Measurements from ENCODE around the gene GAB4.

Gene GAB4

GRCh38 chr22:16987822-16988221, 20.2 kb downstream of the GAB4 start:
- Histone ChIP-seq H3K27ac (ENCODE audit: low read length) (no peak overlapping the region), H3K9me3 (replicated peaks; ENCODE audit: insufficient read depth, low read length) (no peaks in the 10 kb centered on the region), H3K4me1 (ENCODE audit: low read length) (no peaks in the 10 kb centered on the region), H3K36me3 (replicated peaks; ENCODE audit: insufficient read depth, low read length) (no peaks in the 10 kb centered on the region), H3K27me3 (replicated peaks; ENCODE audit: insufficient read depth, low read length) (no peaks in the 10 kb centered on the region), H3K4me3 (ENCODE audit: low read length) (no peak overlapping the region), H3K4me2 (ENCODE audit: low read depth, low read length) (no peak overlapping the region), H3K9me2 (replicated peaks; ENCODE audit: insufficient read depth, low read length) (no peaks in the 10 kb centered on the region), H2AFZ (ENCODE audit: low read length) (no peak overlapping the region), H4K20me1 (ENCODE audit: insufficient read depth, low read length) (no peaks in the 10 kb centered on the region), H3K9ac (ENCODE audit: low read length) (no peak overlapping the region), H3K79me2 (ENCODE audit: low read length) (no peaks in the 10 kb centered on the region), H3F3A (ENCODE audit: insufficient read depth, low read length) (no peaks in the 10 kb centered on the region)
- no peak for DNase-seq
- TF ChIP-seq CTCF (IDR thresholded peaks at IDR 0.05; ENCODE audit: low read length) (no peak), EZH2 (optimal IDR thresholded peaks at IDR 0.05; ENCODE audit: low read depth, low read length) (no peak)

GRCh38 chr22:16975155-16975885, 32.7 kb downstream of the GAB4 start:
- Histone ChIP-seq H3K9ac (ENCODE audit: low read length) (no peak overlapping the region), H3F3A (ENCODE audit: insufficient read depth, low read length) (no peaks in the 10 kb centered on the region), H3K4me2 (ENCODE audit: low read depth, low read length) (no peak overlapping the region), H3K4me3 (ENCODE audit: low read length) (no peak overlapping the region), H3K9me3 (replicated peaks; ENCODE audit: insufficient read depth, low read length) (no peaks in the 10 kb centered on the region), H3K27me3 (replicated peaks; ENCODE audit: insufficient read depth, low read length) (no peaks in the 10 kb centered on the region), H2AFZ (ENCODE audit: low read length) (no peak overlapping the region), H3K27ac (ENCODE audit: low read length) (no peak overlapping the region), H4K20me1 (ENCODE audit: insufficient read depth, low read length) (no peaks in the 10 kb centered on the region), H3K79me2 (ENCODE audit: low read length) (no peaks in the 10 kb centered on the region), H3K9me2 (replicated peaks; ENCODE audit: insufficient read depth, low read length) (no peaks in the 10 kb centered on the region), H3K36me3 (replicated peaks; ENCODE audit: insufficient read depth, low read length) (no peaks in the 10 kb centered on the region), H3K4me1 (ENCODE audit: low read length) (no peaks in the 10 kb centered on the region)
- no peak for TF ChIP-seq EZH2phosphoT487 (IDR thresholded peaks at IDR 0.05; ENCODE audit: low read length)
- no peak for TF ChIP-seq EZH2 (optimal IDR thresholded peaks at IDR 0.05; ENCODE audit: low read depth, low read length)
- TF ChIP-seq CTCF (IDR thresholded peaks at IDR 0.05; ENCODE audit: low read length), result no peak
- DNase-seq, result no peak

DNA sequence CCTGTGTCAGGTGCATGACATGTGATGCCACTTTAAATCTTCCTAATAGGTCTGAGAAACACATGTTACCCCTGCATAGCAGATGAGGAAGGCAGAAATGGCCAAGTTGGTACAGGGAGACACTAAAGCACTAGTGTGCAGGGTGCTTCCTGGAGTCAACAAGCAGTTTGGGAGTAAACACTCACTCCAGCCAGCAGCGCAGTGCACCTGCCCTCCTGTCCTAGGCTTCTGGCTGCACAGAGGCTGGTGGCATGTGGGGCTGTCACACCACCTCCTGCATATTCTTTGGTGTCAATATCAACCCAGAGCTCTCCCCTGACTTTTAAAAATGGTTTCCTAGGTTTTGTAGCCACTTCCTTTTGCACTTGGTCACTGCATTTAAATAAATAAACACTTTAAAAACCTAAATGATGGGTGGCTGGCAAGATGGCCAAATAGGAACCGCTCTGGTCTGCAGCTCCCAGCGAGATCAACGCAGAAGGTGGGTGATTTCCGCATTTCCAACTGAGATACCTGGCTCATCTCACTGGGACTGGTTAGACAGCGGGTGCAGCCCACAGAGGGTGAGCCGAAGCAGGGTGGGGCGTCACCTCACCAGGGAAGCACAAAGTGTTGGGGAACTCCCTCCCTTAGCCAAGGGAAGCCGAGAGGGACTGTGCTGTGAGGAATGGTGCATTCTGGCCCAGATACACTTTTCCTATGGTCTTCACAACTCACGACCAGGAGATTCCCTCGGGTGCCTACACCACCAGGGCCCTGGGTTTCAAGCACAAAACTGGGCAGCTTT, 33.5 kb downstream of the GAB4 start:
- no peaks in the 10 kb centered on the region for H3K36me3 ChIP-seq (replicated peaks; ENCODE audit: insufficient read depth, low read length)
- H3F3A ChIP-seq (ENCODE audit: insufficient read depth, low read length), result no peaks in the 10 kb centered on the region
- H3K27ac ChIP-seq (ENCODE audit: low read length), result no peak overlapping the region
- no peak overlapping the region for H2AFZ ChIP-seq (ENCODE audit: low read length)
- H3K79me2 ChIP-seq (ENCODE audit: low read length), result no peaks in the 10 kb centered on the region
- no peak overlapping the region for H3K4me2 ChIP-seq (ENCODE audit: low read depth, low read length)
- DNase-seq, result no peak
- no peaks in the 10 kb centered on the region for H3K4me1 ChIP-seq (ENCODE audit: low read length)
- no peaks in the 10 kb centered on the region for H3K9me3 ChIP-seq (replicated peaks; ENCODE audit: insufficient read depth, low read length)
- H4K20me1 ChIP-seq (ENCODE audit: insufficient read depth, low read length), result no peaks in the 10 kb centered on the region
- no peaks in the 10 kb centered on the region for H3K9me2 ChIP-seq (replicated peaks; ENCODE audit: insufficient read depth, low read length)
- H3K9ac ChIP-seq (ENCODE audit: low read length), result no peak overlapping the region
- TF ChIP-seq EZH2 (optimal IDR thresholded peaks at IDR 0.05; ENCODE audit: low read depth, low read length), result no peak
- no peak for TF ChIP-seq CTCF (IDR thresholded peaks at IDR 0.05; ENCODE audit: low read length)
- no peak for TF ChIP-seq EZH2phosphoT487 (IDR thresholded peaks at IDR 0.05; ENCODE audit: low read length)
- no peaks in the 10 kb centered on the region for H3K27me3 ChIP-seq (replicated peaks; ENCODE audit: insufficient read depth, low read length)
- H3K4me3 ChIP-seq (ENCODE audit: low read length), result no peak overlapping the region

All from MM.1S (cell line).